ENCODE measurements around the gene AMN1.

GRCh38 chr12:31740628-31741027, 11.8 kb upstream of the AMN1 start:
- TF ChIP-seq, protein P1, sequence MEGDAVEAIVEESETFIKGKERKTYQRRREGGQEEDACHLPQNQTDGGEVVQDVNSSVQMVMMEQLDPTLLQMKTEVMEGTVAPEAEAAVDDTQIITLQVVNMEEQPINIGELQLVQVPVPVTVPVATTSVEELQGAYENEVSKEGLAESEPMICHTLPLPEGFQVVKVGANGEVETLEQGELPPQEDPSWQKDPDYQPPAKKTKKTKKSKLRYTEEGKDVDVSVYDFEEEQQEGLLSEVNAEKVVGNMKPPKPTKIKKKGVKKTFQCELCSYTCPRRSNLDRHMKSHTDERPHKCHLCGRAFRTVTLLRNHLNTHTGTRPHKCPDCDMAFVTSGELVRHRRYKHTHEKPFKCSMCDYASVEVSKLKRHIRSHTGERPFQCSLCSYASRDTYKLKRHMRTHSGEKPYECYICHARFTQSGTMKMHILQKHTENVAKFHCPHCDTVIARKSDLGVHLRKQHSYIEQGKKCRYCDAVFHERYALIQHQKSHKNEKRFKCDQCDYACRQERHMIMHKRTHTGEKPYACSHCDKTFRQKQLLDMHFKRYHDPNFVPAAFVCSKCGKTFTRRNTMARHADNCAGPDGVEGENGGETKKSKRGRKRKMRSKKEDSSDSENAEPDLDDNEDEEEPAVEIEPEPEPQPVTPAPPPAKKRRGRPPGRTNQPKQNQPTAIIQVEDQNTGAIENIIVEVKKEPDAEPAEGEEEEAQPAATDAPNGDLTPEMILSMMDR (conservative IDR thresholded peaks at IDR 0.05 in 1 of 2, IDR thresholded peaks at IDR 0.05 in 1 of 2; ENCODE audit: low read depth in 1 of 2, low read length in 2 of 2), result no peak
- TF ChIP-seq EZH2 (IDR thresholded peaks at IDR 0.05; ENCODE audit: low read length, missing control alignments), result no peak
